H1 (cell line): Measurements from ENCODE around the gene TMPRSS11B. TPM values are rescaled to one million over a fixed set of nuclear protein-coding genes. Genes with fewer than 3 reads are reported as not detected.
A peak's percentile ranks its signal among the peaks of the same experiment; 100 is the strongest.

Experiments used
- CTCF ChIA-PET: fragments of 300-600 bp; sonication (Branson Sonifier 250); formaldehyde crosslinking; loops from one replicate; lab custom pipeline; 2021; ENCODE audit not compliant: partially characterized antibody; lab: Charles Lee
- POLR2A ChIA-PET: fragments of 300-600 bp; sonication (Branson Sonifier 250); formaldehyde crosslinking; loops from one replicate; lab custom pipeline; 2021; ENCODE audit warnings: inconsistent platforms; ENCODE audit not compliant: partially characterized antibody; lab: Charles Lee
- DNase-seq, 2 experiments: peaks; one replicate each; pipeline versions ENCODE4 v3.0.0 to v3.0.0-alpha.2; 2010 to 2022; ENCODE audit warnings: low spot score in 2 of 2, low read depth in 1 of 2, mixed read lengths in 1 of 2
- FAIRE-seq: peaks from 2 replicates; lab custom pipeline; 2011; peaks lifted over from hg19 to GRCh38; lab: Jason Lieb, UNC
- H2AFZ ChIP-seq: 2 replicates; pipeline ENCODE4 v1.8.1; 2012; ENCODE audit warnings: low read length, inconsistent platforms
- H2AK5ac ChIP-seq: 2 replicates; pipeline ENCODE4 v1.6.1; 2013; ENCODE audit warnings: low read depth, low read length
- H2BK120ac ChIP-seq: replicated peaks from 2 replicates; pipeline ENCODE3; 2013; ENCODE audit warnings: low read depth, low read length, inconsistent platforms
- H2BK12ac ChIP-seq: 2 replicates; pipeline ENCODE4 v1.6.1; 2013; ENCODE audit warnings: low read depth, low read length
- H2BK15ac ChIP-seq: 2 replicates; pipeline ENCODE4 v1.6.1; 2013; ENCODE audit warnings: low read length
- H2BK20ac ChIP-seq: 2 replicates; pipeline ENCODE4 v1.6.1; 2013; ENCODE audit warnings: low read length
- H2BK5ac ChIP-seq: 2 replicates; pipeline ENCODE4 v1.6.1; 2013; ENCODE audit warnings: low read depth, low read length
- H3K14ac ChIP-seq: 2 replicates; pipeline ENCODE4 v1.6.1; 2013; ENCODE audit warnings: inconsistent platforms; ENCODE audit not compliant: insufficient read length
- H3K18ac ChIP-seq: 2 replicates; pipeline ENCODE4 v1.6.1; 2013; ENCODE audit warnings: low read length; ENCODE audit errors: extremely low read depth
- H3K23ac ChIP-seq: 2 replicates; pipeline ENCODE4 v1.6.1; 2013; ENCODE audit warnings: inconsistent platforms; ENCODE audit not compliant: insufficient read length
- H3K23me2 ChIP-seq: 2 replicates; pipeline ENCODE4 v1.6.1; 2013; ENCODE audit warnings: low read depth, low read length
- H3K27ac ChIP-seq: 2 replicates; pipeline ENCODE4 v1.6.1; 2011; ENCODE audit warnings: low read depth, low read length, inconsistent platforms
- H3K27me3 ChIP-seq, 4 experiments: replicated peaks in 1 of 4; 1 replicate in 1 of 4; 2 replicates in 3 of 4; pipeline versions ENCODE4 v1.6.1 to v1.8.1; 2011 to 2013; ENCODE audit warnings: low read length in 3 of 4, mild to moderate bottlenecking in 3 of 4, inconsistent platforms in 2 of 4, mixed read lengths in 2 of 4, moderate library complexity in 1 of 4; ENCODE audit not compliant: control insufficient read depth in 3 of 4, insufficient read depth in 3 of 4; ENCODE audit errors: extremely low read depth in 1 of 4
- H3K36me3 ChIP-seq, 4 experiments: 2 replicates each; pipeline versions ENCODE4 v1.6.1 to v1.8.1; 2011 to 2013; ENCODE audit warnings: mild to moderate bottlenecking in 4 of 4, low read length in 3 of 4, moderate library complexity in 2 of 4, control low read depth in 1 of 4, inconsistent platforms in 1 of 4; ENCODE audit not compliant: insufficient read depth in 4 of 4, control insufficient read depth in 2 of 4
- H3K4ac ChIP-seq: replicated peaks from 2 replicates; pipeline ENCODE3; 2013; ENCODE audit warnings: low read length, low read depth, mixed read lengths, inconsistent platforms; ENCODE audit not compliant: insufficient read length
- H3K4me1 ChIP-seq, 4 experiments: replicated peaks in 1 of 4; 1 replicate in 1 of 4; 2 replicates in 3 of 4; pipeline versions ENCODE4 v1.6.1 to v1.8.1; 2011 to 2013; ENCODE audit warnings: low read length in 3 of 4, inconsistent platforms in 2 of 4, mixed read lengths in 1 of 4; ENCODE audit not compliant: insufficient read depth in 4 of 4, control insufficient read depth in 3 of 4
- H3K4me2 ChIP-seq, 2 experiments: 2 replicates each; pipeline versions ENCODE4 v1.6.1 to v1.8.1; 2011 to 2013; ENCODE audit warnings: low read depth in 2 of 2, low read length in 2 of 2, control low read depth in 1 of 2, inconsistent platforms in 1 of 2, mild to moderate bottlenecking in 1 of 2; ENCODE audit not compliant: insufficient read depth in 1 of 2
- H3K4me3 ChIP-seq, 4 experiments: fragments of 200-600, 300-600 bp in 1 of 4; sonication (generic), shearing (Covaris generic), sonication (Bioruptor Twin) in 1 of 4; 2 replicates each; pipeline versions ENCODE4 v1.5.1 to v1.8.1; 2011 to 2016; ENCODE audit warnings: low read length in 4 of 4, low read depth in 3 of 4, control low read depth in 2 of 4, inconsistent platforms in 2 of 4, mild to moderate bottlenecking in 2 of 4, mixed read lengths in 1 of 4, moderate library complexity in 1 of 4; ENCODE audit not compliant: insufficient read depth in 2 of 4; ENCODE audit errors: extremely low read depth in 1 of 4
- H3K56ac ChIP-seq: replicated peaks from 2 replicates; pipeline ENCODE3; 2013; ENCODE audit warnings: low read depth, mild to moderate bottlenecking, mixed read lengths, low read length, inconsistent platforms; ENCODE audit not compliant: insufficient read length
- H3K79me1 ChIP-seq: 2 replicates; pipeline ENCODE4 v1.6.1; 2013; ENCODE audit warnings: low read depth, low read length, control low read depth
- H3K79me2 ChIP-seq, 2 experiments: 2 replicates each; pipeline versions ENCODE4 v1.6.1 to v1.8.1; 2012 to 2013; ENCODE audit warnings: low read length in 2 of 2, mild to moderate bottlenecking in 2 of 2, inconsistent platforms in 1 of 2; ENCODE audit not compliant: insufficient read depth in 2 of 2, control insufficient read depth in 1 of 2
- H3K9ac ChIP-seq, 4 experiments: replicated peaks in 1 of 4; 1 replicate in 1 of 4; 2 replicates in 3 of 4; pipeline versions ENCODE4 v1.6.1 to v1.8.1; 2011 to 2013; ENCODE audit warnings: low read depth in 3 of 4, low read length in 3 of 4, control low read depth in 2 of 4, mild to moderate bottlenecking in 2 of 4, moderate library complexity in 2 of 4, inconsistent platforms in 1 of 4; ENCODE audit errors: extremely low read depth in 1 of 4
- H3K9me3 ChIP-seq, 2 experiments: 2 replicates each; pipeline versions ENCODE4 v1.6.1 to v1.8.1; 2012 to 2013; ENCODE audit warnings: mild to moderate bottlenecking in 2 of 2, moderate library complexity in 2 of 2, control low read depth in 1 of 2, inconsistent platforms in 1 of 2, low read depth in 1 of 2, low read length in 1 of 2, mixed read lengths in 1 of 2; ENCODE audit not compliant: insufficient read depth in 2 of 2
- H4K20me1 ChIP-seq, 2 experiments: replicated peaks in 1 of 2; 2 replicates each; pipeline versions ENCODE3 to v1.8.1; 2011 to 2013; ENCODE audit warnings: inconsistent platforms in 2 of 2, low read length in 2 of 2, mild to moderate bottlenecking in 1 of 2; ENCODE audit not compliant: insufficient read depth in 2 of 2, control insufficient read depth in 1 of 2
- H4K5ac ChIP-seq: 2 replicates; pipeline ENCODE4 v1.6.1; 2013; ENCODE audit warnings: low read length, low read depth, mixed read lengths, inconsistent platforms; ENCODE audit not compliant: insufficient read length
- H4K8ac ChIP-seq: 2 replicates; pipeline ENCODE4 v1.8.0; 2013; ENCODE audit warnings: mild to moderate bottlenecking, moderate library complexity, low read length, inconsistent platforms; ENCODE audit not compliant: insufficient read depth; ENCODE audit errors: extremely low read depth
- H4K91ac ChIP-seq: replicated peaks from 2 replicates; pipeline ENCODE3; 2013; ENCODE audit warnings: low read length, mixed read lengths, inconsistent platforms; ENCODE audit not compliant: insufficient read length
- CTCF ChIP-seq, 3 experiments: IDR thresholded peaks; 1 replicate in 2 of 3; 2 replicates in 1 of 3; pipeline versions ENCODE4 v1.5.1 to v1.6.1; 2011; ENCODE audit warnings: low read length in 3 of 3, mild to moderate bottlenecking in 3 of 3, inconsistent platforms in 2 of 3, low read depth in 1 of 3, moderate library complexity in 1 of 3; ENCODE audit not compliant: insufficient read depth in 1 of 3; ENCODE audit errors: control extremely low read depth in 1 of 3
- NANOG ChIP-seq: IDR thresholded peaks from 2 replicates; pipeline ENCODE4 v1.6.1; 2011; ENCODE audit warnings: low read length, low read depth, mild to moderate bottlenecking, inconsistent platforms; ENCODE audit not compliant: insufficient read depth, poor library complexity, severe bottlenecking
- RFX5 ChIP-seq: IDR thresholded peaks from 2 replicates; pipeline ENCODE4 v1.6.1; 2011; ENCODE audit warnings: low read depth, low read length, improper control_type of control experiment, borderline replicate concordance
- SP1 ChIP-seq: IDR thresholded peaks from 2 replicates; pipeline ENCODE4 v1.6.1; 2011; ENCODE audit warnings: low read depth, low read length
- SRF ChIP-seq: IDR thresholded peaks from 2 replicates; pipeline ENCODE4 v1.6.1; 2011; ENCODE audit warnings: mild to moderate bottlenecking, low read depth, low read length, moderate library complexity
- TBP ChIP-seq: IDR thresholded peaks from 2 replicates; pipeline ENCODE4 v1.6.1; 2011; ENCODE audit warnings: low read depth, low read length, improper control_type of control experiment
- WGBS, 2 experiments: shearing (Covaris generic) in 1 of 2; methylation state at CpG; one replicate each; pipeline versions ENCODE4 v1.1.6 to v1.1.7; 2013 to 2015; ENCODE audit warnings: low lambda C conversion rate in 2 of 2, mixed read lengths in 2 of 2, inconsistent platforms in 1 of 2, low coverage in 1 of 2, missing lambda C conversion rate in 1 of 2; ENCODE audit not compliant: insufficient replicate concordance in 2 of 2, insufficient coverage in 1 of 2, insufficient read length in 1 of 2; ENCODE audit errors: extremely low coverage in 1 of 2, missing lambda C conversion rate in 1 of 2; 5-methylcytosine and 5-hydroxymethylcytosine counted together
- polyA plus RNA-seq, 7 experiments: library from polyadenylated mRNA; depleted of rRNA in 3 of 7; stranded (reverse) in 5 of 7; unstranded in 2 of 7; fragments of >200 nt in 5 of 7; fragments of 200-250 nt in 2 of 7; gene quantifications; 1 replicate in 5 of 7; 2 replicates in 1 of 7; 4 replicates in 1 of 7; pipeline versions ENCODE4 v1.2.1 to v1.2.3, GENCODE V29; 2011 to 2013; ENCODE audit warnings: missing spikeins in 2 of 7, mixed read lengths in 2 of 7
- total RNA-seq: library from RNA; stranded (reverse); fragmentation: NEBNext Ultra II Directional; extraction: Animal tissue kit (Norgen Biotek cat#: 25700); gene quantifications from 2 replicates; pipeline ENCODE4 v1.2.1, GENCODE V29; 2021
- TF ChIP-seq, protein P1 (sequence below): IDR thresholded peaks from 2 replicates; pipeline ENCODE4 v1.6.1; 2011; ENCODE audit warnings: low read length, improper control_type of control experiment

The TMPRSS11B gene
- total and polyA plus RNA-seq, 2 of the 8 experiments (the other 6 are each of a cell fraction or from before 2014, with no cell fraction given): not detected

GRCh38 chr4:68182382-68182820 lies 63.1 kb downstream of the TMPRSS11B start:
- no peak overlapping the region for H2AK5ac ChIP-seq
- no peaks in the 10 kb centered on the region for H3K23me2 ChIP-seq
- no peak for TF ChIP-seq SRF
- TF ChIP-seq RFX5: no peak
- no peak for TF ChIP-seq SP1
- TF ChIP-seq TBP: no peak
- TF ChIP-seq NANOG: no peak
- TF ChIP-seq, protein P1, sequence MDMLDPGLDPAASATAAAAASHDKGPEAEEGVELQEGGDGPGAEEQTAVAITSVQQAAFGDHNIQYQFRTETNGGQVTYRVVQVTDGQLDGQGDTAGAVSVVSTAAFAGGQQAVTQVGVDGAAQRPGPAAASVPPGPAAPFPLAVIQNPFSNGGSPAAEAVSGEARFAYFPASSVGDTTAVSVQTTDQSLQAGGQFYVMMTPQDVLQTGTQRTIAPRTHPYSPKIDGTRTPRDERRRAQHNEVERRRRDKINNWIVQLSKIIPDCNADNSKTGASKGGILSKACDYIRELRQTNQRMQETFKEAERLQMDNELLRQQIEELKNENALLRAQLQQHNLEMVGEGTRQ: no peak
- TF ChIP-seq CTCF (IDR thresholded peaks at IDR 0.05; ENCODE audit: control extremely low read depth in 1 of 3, insufficient read depth in 1 of 3, low read depth in 1 of 3, low read length in 3 of 3): no peak
- H3K23ac ChIP-seq: no peak overlapping the region
- FAIRE-seq: no peak
- no peak overlapping the region for H3K4ac ChIP-seq
- H3K79me2 ChIP-seq: no peaks in the 10 kb centered on the region
- ChIA-PET CTCF (no interaction called here), POLR2A (no interaction called here)
- no peak overlapping the region for H3K18ac ChIP-seq
- no peaks in the 10 kb centered on the region for H3K4me1 ChIP-seq
- H3K4me3 ChIP-seq: no peak overlapping the region
- H3K79me1 ChIP-seq: no peaks in the 10 kb centered on the region
- no peak overlapping the region for H3K27ac ChIP-seq
- H3K14ac ChIP-seq: no peak overlapping the region
- H2BK15ac ChIP-seq: no peak overlapping the region
- no peak overlapping the region for H3K4me2 ChIP-seq
- no peak overlapping the region for H4K8ac ChIP-seq
- peak in 1 of 2 experiments; percentile 44 for DNase-seq
- H2BK120ac ChIP-seq: no peak overlapping the region
- WGBS, 2 experiments: 94% methylated on average over 26 of the region's 27 CpGs; no CpG with 5 or more reads in 1 of the 2 experiments
- H3K56ac ChIP-seq: no peak overlapping the region
- no peak overlapping the region for H2BK5ac ChIP-seq
- H2BK20ac ChIP-seq: no peak overlapping the region
- peak overlapping the region; percentile 85; the same call in 1 of the 2 replicates for H2AFZ ChIP-seq
- no peaks in the 10 kb centered on the region for H4K20me1 ChIP-seq
- no peak overlapping the region for H2BK12ac ChIP-seq
- no peak overlapping the region for H4K5ac ChIP-seq
- no peaks in the 10 kb centered on the region for H3K27me3 ChIP-seq
- H3K36me3 ChIP-seq: no peaks in the 10 kb centered on the region
- no peak overlapping the region for H4K91ac ChIP-seq
- H3K9me3 ChIP-seq: no peaks in the 10 kb centered on the region; a peak in 1 of 4 replicates
- no peak overlapping the region for H3K9ac ChIP-seq
